Esophagus muscularis mucosa (tissue), 4 donors: Measurements from ENCODE around the gene OSR1. TPM values are rescaled to one million over a fixed set of nuclear protein-coding genes. Genes with fewer than 3 reads are reported as not detected.

ENCODE experiments used
- DNase-seq: peaks from one replicate; pipeline ENCODE4 v3.0.0-alpha.2; 2017; ENCODE audit errors: extremely low spot score
- H3K27ac ChIP-seq, 4 donors: fragments of 200-600 bp; sonication (generic); replicated peaks in 1 of 4; 1 replicate in 3 of 4; 2 replicates in 1 of 4; pipeline ENCODE4 v1.5.1; 2016 to 2019; ENCODE audit warnings: mild to moderate bottlenecking in 1 of 4
- H3K27me3 ChIP-seq, 4 donors: fragments of 200-600 bp; sonication (generic); one replicate each; pipeline versions ENCODE4 v1.5.1 to v1.6.0; 2016 to 2019
- H3K36me3 ChIP-seq, 4 donors: fragments of 200-600 bp; sonication (generic); one replicate each; pipeline ENCODE4 v1.5.1; 2016 to 2019
- H3K4me1 ChIP-seq, 4 donors: fragments of 200-600 bp; sonication (generic); one replicate each; pipeline ENCODE4 v1.5.1; 2016 to 2019
- H3K4me3 ChIP-seq, 4 donors: fragments of 200-600 bp; sonication (generic); 1 replicate in 2 of 4; 2 replicates in 2 of 4; pipeline ENCODE4 v1.5.1; 2016 to 2019; ENCODE audit warnings: mild to moderate bottlenecking in 4 of 4, moderate library complexity in 1 of 4
- H3K9me3 ChIP-seq, 4 donors: fragments of 200-600 bp; sonication (generic); 1 replicate in 3 of 4; 2 replicates in 1 of 4; pipeline ENCODE4 v1.5.1; 2016 to 2019
- EP300 ChIP-seq: sonication (generic); formaldehyde crosslinking; IDR thresholded peaks from one replicate; pipeline ENCODE4 v1.6.1; 2017; ENCODE audit warnings: antibody characterized with exemption
- POLR2A ChIP-seq: fragments of 450-650 bp; IDR thresholded peaks from one replicate; pipeline ENCODE4 v1.6.1; 2017; ENCODE audit warnings: antibody characterized with exemption, moderate library complexity, mild to moderate bottlenecking, low read depth
- POLR2AphosphoS5 ChIP-seq, 2 donors: sonication (generic); formaldehyde crosslinking; IDR thresholded peaks; one replicate each; pipeline ENCODE4 v1.6.1; 2017; ENCODE audit warnings: antibody characterized with exemption in 2 of 2
- WGBS: methylation state at CpG from one replicate; pipeline ENCODE4 v1.1.5; 2018; 5-methylcytosine and 5-hydroxymethylcytosine counted together
- intact Hi-C: fragments of 100-400 bp; cut with DNase I; formaldehyde crosslinking; loops from one replicate; pipeline ENCODE4 v1.15.1; 2023
- total RNA-seq, 4 donors: library from RNA; depleted of rRNA; stranded (reverse); fragments of >200 nt; gene quantifications; one replicate each; pipeline versions ENCODE4 v1.1.0 to v1.2.1, GENCODE V29; 2016
- TF ChIP-seq, protein P1 (sequence below), 3 experiments: fragments of 200-600 bp in 2 of 3; fragments of 450-650 bp in 1 of 3; sonication (generic) in 2 of 3; IDR thresholded peaks; one replicate each; pipeline ENCODE4 v1.5.1; 2017 to 2019; ENCODE audit warnings: antibody characterized with exemption in 3 of 3, mild to moderate bottlenecking in 2 of 3, moderate library complexity in 1 of 3

Gene OSR1
- total RNA-seq, 4 donors from 2014 or later = 50.3 to 99.6 (median 74.7) TPM

DNA sequence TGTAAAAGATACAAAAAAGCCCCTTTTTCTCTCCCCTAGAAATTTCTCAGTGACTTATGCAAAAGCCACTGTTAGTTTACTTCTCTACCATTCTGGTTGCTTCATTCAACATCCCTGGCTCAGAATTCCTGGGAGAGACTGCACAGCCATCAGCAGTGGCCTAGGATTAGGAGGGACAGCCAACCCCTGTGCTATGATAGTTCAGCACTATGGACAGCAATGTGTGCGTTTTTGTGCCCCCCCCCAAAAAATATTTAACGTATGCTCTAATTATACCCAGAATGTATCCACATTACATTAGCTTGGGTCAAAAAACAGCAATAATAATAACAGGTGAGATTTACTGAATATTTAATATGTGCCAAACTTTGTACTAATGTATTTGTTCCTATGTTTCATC, 29.0 kb downstream of the OSR1 start:
- TF ChIP-seq EP300 = no peak
- TF ChIP-seq POLR2AphosphoS5 (IDR thresholded peaks at IDR 0.05) = no peak
- no peak for TF ChIP-seq POLR2A
- TF ChIP-seq, protein P1, sequence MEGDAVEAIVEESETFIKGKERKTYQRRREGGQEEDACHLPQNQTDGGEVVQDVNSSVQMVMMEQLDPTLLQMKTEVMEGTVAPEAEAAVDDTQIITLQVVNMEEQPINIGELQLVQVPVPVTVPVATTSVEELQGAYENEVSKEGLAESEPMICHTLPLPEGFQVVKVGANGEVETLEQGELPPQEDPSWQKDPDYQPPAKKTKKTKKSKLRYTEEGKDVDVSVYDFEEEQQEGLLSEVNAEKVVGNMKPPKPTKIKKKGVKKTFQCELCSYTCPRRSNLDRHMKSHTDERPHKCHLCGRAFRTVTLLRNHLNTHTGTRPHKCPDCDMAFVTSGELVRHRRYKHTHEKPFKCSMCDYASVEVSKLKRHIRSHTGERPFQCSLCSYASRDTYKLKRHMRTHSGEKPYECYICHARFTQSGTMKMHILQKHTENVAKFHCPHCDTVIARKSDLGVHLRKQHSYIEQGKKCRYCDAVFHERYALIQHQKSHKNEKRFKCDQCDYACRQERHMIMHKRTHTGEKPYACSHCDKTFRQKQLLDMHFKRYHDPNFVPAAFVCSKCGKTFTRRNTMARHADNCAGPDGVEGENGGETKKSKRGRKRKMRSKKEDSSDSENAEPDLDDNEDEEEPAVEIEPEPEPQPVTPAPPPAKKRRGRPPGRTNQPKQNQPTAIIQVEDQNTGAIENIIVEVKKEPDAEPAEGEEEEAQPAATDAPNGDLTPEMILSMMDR (IDR thresholded peaks at IDR 0.05) = no peak
- no peaks in the 10 kb centered on the region for H3K4me1 ChIP-seq
- H3K9me3 ChIP-seq = no peaks in the 10 kb centered on the region
- 35% methylated on average over 2 of the region's 2 CpGs for WGBS
- H3K27ac ChIP-seq = no peak overlapping the region
- no peak overlapping the region for H3K4me3 ChIP-seq
- H3K27me3 ChIP-seq = no peaks in the 10 kb centered on the region
- H3K36me3 ChIP-seq = no peaks in the 10 kb centered on the region
- DNase-seq = no peak
- intact Hi-C loops = no loop called here

DNA sequence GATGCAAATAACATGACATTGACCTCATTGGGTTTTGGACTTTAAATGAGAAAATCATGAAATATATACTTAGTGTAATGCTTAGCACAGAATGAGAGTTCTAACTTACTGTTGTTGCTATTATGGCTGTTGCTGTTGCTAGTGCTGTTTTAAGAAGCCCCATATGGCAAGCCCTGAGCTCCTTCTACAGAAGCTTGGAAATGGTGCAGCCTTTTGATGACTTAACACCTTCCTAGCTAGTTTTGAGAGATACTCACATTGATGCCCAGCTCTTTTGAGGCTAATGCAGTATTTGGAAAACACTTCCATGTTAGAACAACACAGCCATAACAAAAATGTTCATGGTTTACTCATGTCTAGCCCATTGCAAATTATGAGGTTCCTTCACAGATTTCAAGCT, 30.9 kb downstream of the OSR1 start:
- Histone ChIP-seq H3K27me3 (no peaks in the 10 kb centered on the region), H3K36me3 (no peaks in the 10 kb centered on the region), H3K9me3 (no peaks in the 10 kb centered on the region), H3K27ac (no peak overlapping the region), H3K4me3 (no peak overlapping the region), H3K4me1 (no peaks in the 10 kb centered on the region)
- no peak for TF ChIP-seq POLR2AphosphoS5 (IDR thresholded peaks at IDR 0.05)
- no peak for TF ChIP-seq EP300
- TF ChIP-seq, protein P1 (IDR thresholded peaks at IDR 0.05) = no peak
- intact Hi-C loops = no loop called here
- no peak for DNase-seq

DNA sequence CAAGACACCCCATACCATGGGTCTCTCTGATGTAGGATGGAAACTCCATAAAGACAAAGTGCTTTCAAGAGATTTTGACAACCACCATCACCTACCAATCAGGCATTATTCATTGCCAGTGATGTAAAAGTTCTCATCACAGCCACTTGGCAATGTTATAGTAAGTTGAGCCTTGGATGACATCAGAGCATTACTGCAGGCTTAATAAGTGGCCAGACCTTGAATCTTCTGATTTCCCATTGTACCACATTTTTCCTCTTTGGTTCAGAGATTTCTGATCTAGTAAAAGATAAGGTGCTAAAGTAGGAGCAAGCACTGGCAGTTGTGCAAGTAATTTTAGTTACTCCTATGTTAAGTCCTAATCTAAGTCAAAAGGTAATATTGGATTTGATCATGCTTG, 36.5 kb downstream of the OSR1 start:
- H3K9me3 ChIP-seq = no peaks in the 10 kb centered on the region
- no peaks in the 10 kb centered on the region for H3K36me3 ChIP-seq
- H3K4me3 ChIP-seq = no peak overlapping the region
- TF ChIP-seq EP300 (no peak), POLR2AphosphoS5 (IDR thresholded peaks at IDR 0.05) (no peak), POLR2A (no peak)
- TF ChIP-seq, protein P1 (IDR thresholded peaks at IDR 0.05) = no peak
- H3K4me1 ChIP-seq = no peaks in the 10 kb centered on the region
- H3K27ac ChIP-seq = no peak overlapping the region
- intact Hi-C loops = no loop called here
- DNase-seq = no peak
- H3K27me3 ChIP-seq = no peaks in the 10 kb centered on the region

DNA sequence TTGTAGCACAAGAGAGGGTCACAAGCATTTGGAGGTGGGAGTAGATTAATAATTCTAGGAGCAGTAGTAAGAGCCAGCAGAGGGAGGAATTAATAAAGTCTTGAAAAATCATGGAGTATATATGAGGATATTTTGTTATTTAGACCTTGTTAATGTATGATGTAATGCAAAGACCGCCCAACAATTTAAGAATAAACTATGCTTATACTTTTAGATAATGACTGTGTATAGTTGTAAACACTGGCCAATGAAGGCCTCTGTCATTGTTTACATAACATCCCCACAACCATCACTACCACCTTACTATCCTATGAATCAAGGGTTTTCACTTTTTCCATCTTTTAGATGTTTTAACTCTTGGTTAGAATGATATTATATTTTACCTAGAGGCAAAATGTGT, 37.6 kb downstream of the OSR1 start:
- no peak for TF ChIP-seq POLR2AphosphoS5 (IDR thresholded peaks at IDR 0.05)
- TF ChIP-seq, protein P1 (IDR thresholded peaks at IDR 0.05) = no peak
- TF ChIP-seq EP300 = no peak
- no peak for TF ChIP-seq POLR2A
- H3K4me1 ChIP-seq = no peaks in the 10 kb centered on the region
- H3K36me3 ChIP-seq = no peaks in the 10 kb centered on the region
- H3K27me3 ChIP-seq = no peaks in the 10 kb centered on the region
- no peak overlapping the region for H3K27ac ChIP-seq
- DNase-seq = no peak
- intact Hi-C loops = no loop called here
- 97% methylated on average over 1 of the region's 1 CpG for WGBS
- H3K9me3 ChIP-seq = no peaks in the 10 kb centered on the region
- H3K4me3 ChIP-seq = no peak overlapping the region

DNA sequence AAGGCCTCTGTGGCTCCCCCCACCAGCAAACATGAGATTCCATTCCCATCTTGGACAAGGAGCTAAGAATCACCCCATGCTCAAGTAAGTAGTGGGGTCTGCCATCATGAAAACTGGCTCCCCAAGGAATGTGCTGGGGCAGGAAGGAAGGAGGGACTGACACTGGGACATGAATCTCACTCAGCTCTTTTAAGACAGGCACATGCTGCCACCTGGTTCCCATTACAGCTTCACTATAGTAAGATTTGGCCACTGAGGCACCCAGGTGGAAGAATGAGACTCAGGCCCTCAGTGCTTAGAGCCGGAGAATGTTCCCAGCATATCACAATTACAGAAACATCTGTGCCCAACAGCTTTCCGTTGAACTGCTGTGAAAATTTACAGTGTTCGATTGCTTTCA, 38.7 kb downstream of the OSR1 start:
- WGBS = 75% methylated on average over 3 of the region's 3 CpGs

More for the DNA sequence above, 38.7 kb downstream of the OSR1 start:
- DNase-seq = no peak
- TF ChIP-seq, protein P1 (IDR thresholded peaks at IDR 0.05) = no peak
- TF ChIP-seq POLR2A (no peak), POLR2AphosphoS5 (IDR thresholded peaks at IDR 0.05) (no peak), EP300 (no peak)
- Histone ChIP-seq H3K4me3 (no peak overlapping the region), H3K4me1 (no peaks in the 10 kb centered on the region), H3K9me3 (no peaks in the 10 kb centered on the region), H3K27ac (no peak overlapping the region), H3K27me3 (no peaks in the 10 kb centered on the region), H3K36me3 (no peaks in the 10 kb centered on the region)
- intact Hi-C loops = no loop called here
